Gastroesophageal sphincter (tissue), 3 donors: ENCODE data around the gene GMEB2.

Experiments used
- CTCF ChIP-seq, 4 experiments: fragments of 200-600 bp in 2 of 4; fragments of 450-650 bp in 2 of 4; sonication (generic) in 1 of 4; IDR thresholded peaks; one replicate each; pipeline ENCODE4 v1.5.1; 2017 to 2019; ENCODE audit warnings: antibody characterized with exemption in 4 of 4, mild to moderate bottlenecking in 2 of 4, moderate library complexity in 2 of 4
- EP300 ChIP-seq: sonication (generic); formaldehyde crosslinking; IDR thresholded peaks from one replicate; pipeline ENCODE4 v1.6.1; 2017; ENCODE audit warnings: antibody characterized with exemption, mild to moderate bottlenecking
- POLR2A ChIP-seq, 2 donors: fragments of 450-650 bp; IDR thresholded peaks; one replicate each; pipeline ENCODE4 v1.6.1; 2017; ENCODE audit warnings: antibody characterized with exemption in 2 of 2, mild to moderate bottlenecking in 2 of 2, moderate library complexity in 1 of 2
- POLR2AphosphoS5 ChIP-seq: sonication (generic); formaldehyde crosslinking; IDR thresholded peaks from one replicate; pipeline ENCODE4 v1.6.1; 2017; ENCODE audit warnings: antibody characterized with exemption

GRCh38 chr20:63591786-63592355 is 35.0 kb downstream of the GMEB2 start:
- TF ChIP-seq CTCF (IDR thresholded peaks at IDR 0.05): no peak
- no peak for TF ChIP-seq EP300
- no peak for TF ChIP-seq POLR2A (IDR thresholded peaks at IDR 0.05)
- no peak for TF ChIP-seq POLR2AphosphoS5
